GM12878 (cell line): ENCODE results near the gene EVC.
A peak's percentile ranks its signal among the peaks of the same experiment; 100 is the strongest.

Experiments
- EZH2 ChIP-seq: IDR thresholded peaks from 2 replicates; pipeline ENCODE4 v1.6.1; 2012; ENCODE audit warnings: low read depth, mild to moderate bottlenecking, control low read depth, inconsistent platforms, low read length, borderline replicate concordance; ENCODE audit not compliant: control insufficient read depth
- MYC ChIP-seq: IDR thresholded peaks from 2 replicates; pipeline ENCODE4 v1.6.1; 2011; ENCODE audit warnings: mild to moderate bottlenecking, low read length, moderate library complexity, inconsistent platforms; ENCODE audit not compliant: insufficient read depth, insufficient replicate concordance, insufficient read length, severe bottlenecking
- NFIC ChIP-seq: IDR thresholded peaks from 2 replicates; pipeline ENCODE4 v1.6.1; 2012; ENCODE audit warnings: low read depth, mild to moderate bottlenecking, inconsistent platforms, low read length, moderate library complexity
- POLR2A ChIP-seq: IDR thresholded peaks from 2 replicates; pipeline ENCODE4 v1.6.1; 2011; ENCODE audit warnings: low read depth, mild to moderate bottlenecking, low read length
- POLR2AphosphoS5 ChIP-seq: IDR thresholded peaks from 2 replicates; pipeline ENCODE4 v1.6.1; 2011; ENCODE audit warnings: mild to moderate bottlenecking, low read length, inconsistent platforms
- RFX5 ChIP-seq: IDR thresholded peaks from 2 replicates; pipeline ENCODE4 v1.6.1; 2011; ENCODE audit warnings: low read depth, low read length, improper control_type of control experiment
- SIX5 ChIP-seq: IDR thresholded peaks from 2 replicates; pipeline ENCODE4 v1.6.1; 2011; ENCODE audit warnings: mild to moderate bottlenecking, low read depth, low read length, moderate library complexity; ENCODE audit not compliant: severe bottlenecking
- SP1 ChIP-seq: IDR thresholded peaks from one replicate; pipeline ENCODE4 v1.6.1; 2011; ENCODE audit warnings: low read depth, low read length
- SREBF1 ChIP-seq: IDR thresholded peaks from 2 replicates; pipeline ENCODE4 v1.6.1; 2012; ENCODE audit warnings: mild to moderate bottlenecking, low read length
- ZBED1 ChIP-seq: IDR thresholded peaks from 2 replicates; pipeline ENCODE4 v1.6.1; 2016; ENCODE audit warnings: borderline replicate concordance
- TF ChIP-seq, protein P1 (sequence below): IDR thresholded peaks from 2 replicates; pipeline ENCODE4 v1.6.1; 2012; ENCODE audit warnings: low read length, inconsistent platforms
- TF ChIP-seq, protein P2 (sequence below), 3 experiments: IDR thresholded peaks in 2 of 3; conservative IDR thresholded peaks in 1 of 3; 2 replicates each; pipeline ENCODE4 v1.5.1; 2011; ENCODE audit warnings: low read depth in 3 of 3, low read length in 3 of 3, mild to moderate bottlenecking in 3 of 3, control low read depth in 2 of 3, moderate library complexity in 2 of 3, inconsistent platforms in 1 of 3, mixed read lengths in 1 of 3; ENCODE audit not compliant: control insufficient read depth in 2 of 3, insufficient read depth in 1 of 3; ENCODE audit errors: extremely low read depth in 1 of 3
- TF ChIP-seq, protein P3 (sequence below): IDR thresholded peaks from 2 replicates; pipeline ENCODE4 v1.6.1; 2012; ENCODE audit warnings: mild to moderate bottlenecking, low read depth, low read length

DNA sequence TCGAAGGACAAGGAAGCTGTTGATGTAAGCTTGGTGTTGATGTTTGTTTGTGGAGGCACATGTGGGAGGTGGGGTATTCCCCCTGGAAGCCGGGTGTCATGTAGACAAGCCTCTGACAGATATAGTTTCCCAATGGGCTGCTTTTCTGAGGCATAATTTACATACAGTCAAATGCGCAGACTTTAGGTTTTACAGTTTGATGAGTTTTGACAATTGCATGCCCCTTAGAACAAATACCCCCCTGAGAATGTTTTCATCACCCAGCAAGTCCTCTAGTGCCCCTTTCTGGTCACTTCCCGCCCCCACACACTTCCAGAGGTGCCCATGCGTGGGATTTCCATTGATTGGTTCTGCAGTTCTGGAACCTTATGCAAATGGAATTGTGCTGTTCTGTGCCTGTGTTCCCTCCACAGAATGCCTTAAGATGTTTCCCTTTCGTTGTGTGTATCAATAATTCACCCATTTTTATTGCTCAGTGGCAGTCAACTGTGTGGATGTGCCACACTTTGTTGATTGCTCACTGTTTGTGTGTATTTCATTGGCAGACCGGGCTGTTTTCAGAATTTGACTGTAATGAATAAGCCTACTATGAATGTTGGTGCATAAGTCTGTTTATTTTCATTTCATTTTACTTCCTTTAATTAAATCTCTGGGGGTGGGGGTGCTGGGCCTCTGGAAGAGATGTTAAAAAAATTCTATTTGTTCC, 8.5 kb downstream of the EVC start:
- TF ChIP-seq SREBF1: no peak
- no peak for TF ChIP-seq ZBED1
- no peak for TF ChIP-seq SP1
- TF ChIP-seq RFX5: no peak
- TF ChIP-seq NFIC: no peak
- TF ChIP-seq POLR2A: no peak
- no peak for TF ChIP-seq SIX5
- TF ChIP-seq, protein P1, sequence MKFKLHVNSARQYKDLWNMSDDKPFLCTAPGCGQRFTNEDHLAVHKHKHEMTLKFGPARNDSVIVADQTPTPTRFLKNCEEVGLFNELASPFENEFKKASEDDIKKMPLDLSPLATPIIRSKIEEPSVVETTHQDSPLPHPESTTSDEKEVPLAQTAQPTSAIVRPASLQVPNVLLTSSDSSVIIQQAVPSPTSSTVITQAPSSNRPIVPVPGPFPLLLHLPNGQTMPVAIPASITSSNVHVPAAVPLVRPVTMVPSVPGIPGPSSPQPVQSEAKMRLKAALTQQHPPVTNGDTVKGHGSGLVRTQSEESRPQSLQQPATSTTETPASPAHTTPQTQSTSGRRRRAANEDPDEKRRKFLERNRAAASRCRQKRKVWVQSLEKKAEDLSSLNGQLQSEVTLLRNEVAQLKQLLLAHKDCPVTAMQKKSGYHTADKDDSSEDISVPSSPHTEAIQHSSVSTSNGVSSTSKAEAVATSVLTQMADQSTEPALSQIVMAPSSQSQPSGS: no peak
- TF ChIP-seq, protein P2, sequence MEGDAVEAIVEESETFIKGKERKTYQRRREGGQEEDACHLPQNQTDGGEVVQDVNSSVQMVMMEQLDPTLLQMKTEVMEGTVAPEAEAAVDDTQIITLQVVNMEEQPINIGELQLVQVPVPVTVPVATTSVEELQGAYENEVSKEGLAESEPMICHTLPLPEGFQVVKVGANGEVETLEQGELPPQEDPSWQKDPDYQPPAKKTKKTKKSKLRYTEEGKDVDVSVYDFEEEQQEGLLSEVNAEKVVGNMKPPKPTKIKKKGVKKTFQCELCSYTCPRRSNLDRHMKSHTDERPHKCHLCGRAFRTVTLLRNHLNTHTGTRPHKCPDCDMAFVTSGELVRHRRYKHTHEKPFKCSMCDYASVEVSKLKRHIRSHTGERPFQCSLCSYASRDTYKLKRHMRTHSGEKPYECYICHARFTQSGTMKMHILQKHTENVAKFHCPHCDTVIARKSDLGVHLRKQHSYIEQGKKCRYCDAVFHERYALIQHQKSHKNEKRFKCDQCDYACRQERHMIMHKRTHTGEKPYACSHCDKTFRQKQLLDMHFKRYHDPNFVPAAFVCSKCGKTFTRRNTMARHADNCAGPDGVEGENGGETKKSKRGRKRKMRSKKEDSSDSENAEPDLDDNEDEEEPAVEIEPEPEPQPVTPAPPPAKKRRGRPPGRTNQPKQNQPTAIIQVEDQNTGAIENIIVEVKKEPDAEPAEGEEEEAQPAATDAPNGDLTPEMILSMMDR (IDR thresholded peaks at IDR 0.05 in 2 of 3, conservative IDR thresholded peaks at IDR 0.05 in 1 of 3; ENCODE audit: control insufficient read depth in 2 of 3, extremely low read depth in 1 of 3, insufficient read depth in 1 of 3, low read depth in 3 of 3, low read length in 3 of 3): peak in 1 of 3 experiments; percentile 20; a peak in 3 of 6 replicates
- no peak for TF ChIP-seq MYC
- TF ChIP-seq POLR2AphosphoS5: no peak
- no peak for TF ChIP-seq EZH2
- TF ChIP-seq, protein P3, sequence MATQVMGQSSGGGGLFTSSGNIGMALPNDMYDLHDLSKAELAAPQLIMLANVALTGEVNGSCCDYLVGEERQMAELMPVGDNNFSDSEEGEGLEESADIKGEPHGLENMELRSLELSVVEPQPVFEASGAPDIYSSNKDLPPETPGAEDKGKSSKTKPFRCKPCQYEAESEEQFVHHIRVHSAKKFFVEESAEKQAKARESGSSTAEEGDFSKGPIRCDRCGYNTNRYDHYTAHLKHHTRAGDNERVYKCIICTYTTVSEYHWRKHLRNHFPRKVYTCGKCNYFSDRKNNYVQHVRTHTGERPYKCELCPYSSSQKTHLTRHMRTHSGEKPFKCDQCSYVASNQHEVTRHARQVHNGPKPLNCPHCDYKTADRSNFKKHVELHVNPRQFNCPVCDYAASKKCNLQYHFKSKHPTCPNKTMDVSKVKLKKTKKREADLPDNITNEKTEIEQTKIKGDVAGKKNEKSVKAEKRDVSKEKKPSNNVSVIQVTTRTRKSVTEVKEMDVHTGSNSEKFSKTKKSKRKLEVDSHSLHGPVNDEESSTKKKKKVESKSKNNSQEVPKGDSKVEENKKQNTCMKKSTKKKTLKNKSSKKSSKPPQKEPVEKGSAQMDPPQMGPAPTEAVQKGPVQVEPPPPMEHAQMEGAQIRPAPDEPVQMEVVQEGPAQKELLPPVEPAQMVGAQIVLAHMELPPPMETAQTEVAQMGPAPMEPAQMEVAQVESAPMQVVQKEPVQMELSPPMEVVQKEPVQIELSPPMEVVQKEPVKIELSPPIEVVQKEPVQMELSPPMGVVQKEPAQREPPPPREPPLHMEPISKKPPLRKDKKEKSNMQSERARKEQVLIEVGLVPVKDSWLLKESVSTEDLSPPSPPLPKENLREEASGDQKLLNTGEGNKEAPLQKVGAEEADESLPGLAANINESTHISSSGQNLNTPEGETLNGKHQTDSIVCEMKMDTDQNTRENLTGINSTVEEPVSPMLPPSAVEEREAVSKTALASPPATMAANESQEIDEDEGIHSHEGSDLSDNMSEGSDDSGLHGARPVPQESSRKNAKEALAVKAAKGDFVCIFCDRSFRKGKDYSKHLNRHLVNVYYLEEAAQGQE: no peak
